CD4-positive, alpha-beta T cell (primary cell): ENCODE measurements around the gene STX10. TPM values are rescaled to one million over a fixed set of nuclear protein-coding genes. Genes with fewer than 3 reads are reported as not detected.

Experiments
- ATAC-seq: fragments of 200-7000 bp; cut with Tn5 transposase; one replicate; pipeline ENCODE4 v1.10.0; 2022; ENCODE audit warnings: mild to moderate bottlenecking; ENCODE audit not compliant: poor library complexity
- CTCF ChIA-PET: fragments of 350-600 bp; sonication (Branson Sonifier 250); formaldehyde crosslinking; loops from one replicate; lab custom pipeline; 2021; ENCODE audit warnings: antibody characterized with exemption, inconsistent platforms; lab: Charles Lee
- POLR2A ChIA-PET: fragments of 350-600 bp; sonication (Branson Sonifier 250); formaldehyde crosslinking; loops from one replicate; lab custom pipeline; 2021; ENCODE audit warnings: antibody characterized with exemption, inconsistent platforms; lab: Charles Lee
- DNase-seq, 14 experiments: peaks; one replicate each; pipeline ENCODE4 v3.0.0-alpha.2; 2013 to 2020; ENCODE audit warnings: mixed read lengths in 2 of 14
- H3K27ac ChIP-seq, 2 donors: one replicate each; pipeline versions ENCODE4 v1.5.1 to v1.7.0; 2013; ENCODE audit warnings: low read length in 2 of 2, low read depth in 1 of 2, mild to moderate bottlenecking in 1 of 2
- H3K27me3 ChIP-seq, 2 experiments: 1 replicate in 1 of 2; 2 replicates in 1 of 2; pipeline versions ENCODE4 v1.6.1 to v1.7.0; 2013; ENCODE audit warnings: low read length in 2 of 2, control low read depth in 1 of 2, mild to moderate bottlenecking in 1 of 2, moderate library complexity in 1 of 2; ENCODE audit not compliant: insufficient read depth in 2 of 2, control insufficient read depth in 1 of 2
- H3K36me3 ChIP-seq: one replicate; pipeline ENCODE4 v1.6.1; 2013; ENCODE audit warnings: low read length, control low read depth; ENCODE audit not compliant: insufficient read depth
- H3K4me1 ChIP-seq: one replicate; pipeline ENCODE4 v1.6.1; 2013; ENCODE audit warnings: low read length, control low read depth; ENCODE audit not compliant: insufficient read depth
- H3K4me3 ChIP-seq: one replicate; pipeline ENCODE4 v1.5.1; 2013; ENCODE audit warnings: mild to moderate bottlenecking, low read length, moderate library complexity
- H3K9me3 ChIP-seq, 2 experiments: 1 replicate in 1 of 2; 2 replicates in 1 of 2; pipeline versions ENCODE4 v1.6.1 to v1.7.0; 2013; ENCODE audit warnings: low read length in 2 of 2, mild to moderate bottlenecking in 2 of 2, control low read depth in 1 of 2, moderate library complexity in 1 of 2; ENCODE audit not compliant: control insufficient read depth in 1 of 2, insufficient read depth in 1 of 2
- H3K27ac Mint-ChIP-seq: one replicate; pipeline ENCODE4 v1.8.0; 2020; ENCODE audit warnings: mixed read lengths
- H3K27me3 Mint-ChIP-seq: one replicate; pipeline ENCODE4 v1.8.0; 2021; ENCODE audit warnings: mixed read lengths
- H3K36me3 Mint-ChIP-seq: one replicate; pipeline ENCODE4 v1.8.0; 2021; ENCODE audit warnings: low read depth, mixed read lengths
- H3K4me1 Mint-ChIP-seq: one replicate; pipeline ENCODE4 v1.8.0; 2021; ENCODE audit warnings: low read depth, mixed read lengths
- H3K4me3 Mint-ChIP-seq: one replicate; pipeline ENCODE4 v1.8.0; 2020; ENCODE audit warnings: mild to moderate bottlenecking, mixed read lengths
- H3K9me3 Mint-ChIP-seq: one replicate; pipeline ENCODE4 v1.8.0; 2020; ENCODE audit warnings: mixed read lengths
- intact Hi-C, 2 experiments: fragments of 100-400 bp; cut with DNase I in 1 of 2; cut with micrococcal nuclease in 1 of 2; formaldehyde crosslinking; loops; one replicate each; pipeline versions ENCODE4 v1.15.1 to v1.9.0; 2023 to 2025; cut with DNase I, micrococcal nuclease
- total RNA-seq, 174 experiments: library from RNA in 2 of 174; stranded (reverse) in 2 of 174; gene quantifications; one replicate each; pipeline ENCODE4 v1.2.3 and lab custom pipeline; 2021 to 2026
- TF ChIP-seq, protein P1 (sequence below): fragments of 200-600 bp; IDR thresholded peaks from one replicate; pipeline ENCODE4 v1.8.0; 2022; ENCODE audit warnings: antibody characterized with exemption, mild to moderate bottlenecking

The STX10 gene
- total RNA-seq, 2 experiments from 2014 or later, result 40.9 to 43.9 TPM

- DNase-seq (peak in 2 of 14 experiments; percentile 18 to 47), ATAC-seq (no peak)
- intact Hi-C loops, result loop anchor here in 1 of 2 experiments (5.0 kb wide), 1 partner anchor 56 kb away; the partner anchor contains the start of genes IER2 and STX10
- Histone ChIP-seq H3K36me3 (peaks cover 7% of the 10 kb centered on the region), H3K4me1 (peaks cover 74% of the 10 kb centered on the region), H3K27ac (peak overlapping the region in 1 of 2 donors; percentile 29), H3K9me3 (no peaks in the 10 kb centered on the region), H3K27me3 (peaks cover 23% of the 10 kb centered on the region in 2 experiments), H3K4me3 (peak overlapping the region; percentile 26)
- H3K27me3 Mint-ChIP-seq, result peaks cover 30% of the 10 kb centered on the region
- H3K9me3 Mint-ChIP-seq, result no peaks in the 10 kb centered on the region
- TF ChIP-seq, protein P1, sequence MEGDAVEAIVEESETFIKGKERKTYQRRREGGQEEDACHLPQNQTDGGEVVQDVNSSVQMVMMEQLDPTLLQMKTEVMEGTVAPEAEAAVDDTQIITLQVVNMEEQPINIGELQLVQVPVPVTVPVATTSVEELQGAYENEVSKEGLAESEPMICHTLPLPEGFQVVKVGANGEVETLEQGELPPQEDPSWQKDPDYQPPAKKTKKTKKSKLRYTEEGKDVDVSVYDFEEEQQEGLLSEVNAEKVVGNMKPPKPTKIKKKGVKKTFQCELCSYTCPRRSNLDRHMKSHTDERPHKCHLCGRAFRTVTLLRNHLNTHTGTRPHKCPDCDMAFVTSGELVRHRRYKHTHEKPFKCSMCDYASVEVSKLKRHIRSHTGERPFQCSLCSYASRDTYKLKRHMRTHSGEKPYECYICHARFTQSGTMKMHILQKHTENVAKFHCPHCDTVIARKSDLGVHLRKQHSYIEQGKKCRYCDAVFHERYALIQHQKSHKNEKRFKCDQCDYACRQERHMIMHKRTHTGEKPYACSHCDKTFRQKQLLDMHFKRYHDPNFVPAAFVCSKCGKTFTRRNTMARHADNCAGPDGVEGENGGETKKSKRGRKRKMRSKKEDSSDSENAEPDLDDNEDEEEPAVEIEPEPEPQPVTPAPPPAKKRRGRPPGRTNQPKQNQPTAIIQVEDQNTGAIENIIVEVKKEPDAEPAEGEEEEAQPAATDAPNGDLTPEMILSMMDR, result no peak
- H3K4me3 Mint-ChIP-seq, result peak overlapping the region; percentile 78
- peaks cover 48% of the 10 kb centered on the region for H3K4me1 Mint-ChIP-seq
- POLR2A ChIA-PET, result interaction anchor here (1.5 to 3.6 kb wide), 3 partner anchors 8 to 910 kb away, joined by 3 to 16 read pairs (median 9); partner anchors contain the start of gene RFX1
- CTCF ChIA-PET, result interaction anchor here (0.7 to 4.4 kb wide), 7 partner anchors 9 to 177 kb away, joined by 3 to 83 read pairs (median 10); partner anchors contain the start of genes IER2 and STX10
- no peaks in the 10 kb centered on the region for H3K36me3 Mint-ChIP-seq
- peak overlapping the region; percentile 66 for H3K27ac Mint-ChIP-seq
Measured at GRCh38 chr19:13095934-13096927, 53.9 kb downstream of the STX10 start.

DNA sequence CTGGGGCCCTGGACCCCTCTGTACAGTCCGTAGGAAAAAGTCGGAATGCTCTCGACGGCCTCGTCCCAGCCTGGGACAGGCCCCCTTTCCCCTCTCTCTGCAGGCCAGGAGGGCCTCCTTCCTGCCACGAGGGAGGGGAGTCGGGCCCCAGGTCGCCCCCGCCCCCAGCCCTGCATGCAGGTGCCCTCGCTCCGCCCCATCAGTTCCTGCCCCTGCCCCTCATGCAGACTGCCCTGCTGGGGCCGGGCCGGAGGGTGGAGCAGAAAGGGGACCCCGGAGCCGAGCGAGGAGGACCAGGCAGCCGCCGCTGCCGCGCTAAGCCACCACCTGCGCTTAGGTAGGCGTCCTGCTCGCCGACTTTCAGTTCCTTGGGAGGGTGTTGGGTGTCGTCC, 54.8 kb downstream of the STX10 start:
- Mint-ChIP-seq H3K27me3 (peaks cover 30% of the 10 kb centered on the region), H3K4me3 (peak overlapping the region; percentile 51), H3K4me1 (peaks cover 43% of the 10 kb centered on the region), H3K36me3 (no peaks in the 10 kb centered on the region), H3K9me3 (no peaks in the 10 kb centered on the region), H3K27ac (no peak overlapping the region)
- peaks cover 23% of the 10 kb centered on the region in 2 experiments for H3K27me3 ChIP-seq
- peak in 4 of 14 experiments; percentile 32 to 57 (median 44) for DNase-seq
- intact Hi-C loops, result loop anchor here in 1 of 2 experiments (5.0 kb wide), 1 partner anchor 57 kb away; the partner anchor contains the start of genes IER2 and STX10
- ATAC-seq, result no peak
- H3K27ac ChIP-seq, result no peak overlapping the region
- H3K9me3 ChIP-seq, result no peaks in the 10 kb centered on the region
- ChIA-PET CTCF (interaction anchor here (0.7 to 4.4 kb wide), 5 partner anchors 9 to 130 kb away, joined by 3 to 83 read pairs (median 27); no protein-coding TSS in a partner anchor), POLR2A (interaction anchor here (0.9 to 3.6 kb wide), 5 partner anchors 9 to 911 kb away, joined by 3 to 16 read pairs (median 9); partner anchors contain the start of gene RFX1)
- H3K4me3 ChIP-seq, result peak overlapping the region; percentile 26
- TF ChIP-seq, protein P1, result no peak
- H3K36me3 ChIP-seq, result peaks cover 5% of the 10 kb centered on the region
- peaks cover 66% of the 10 kb centered on the region for H3K4me1 ChIP-seq

GRCh38 chr19:13094771-13095392, 55.3 kb downstream of the STX10 start:
- TF ChIP-seq, protein P1, result no peak
- Mint-ChIP-seq H3K27ac (no peak overlapping the region), H3K36me3 (no peaks in the 10 kb centered on the region), H3K4me1 (peaks cover 38% of the 10 kb centered on the region), H3K27me3 (peaks cover 30% of the 10 kb centered on the region), H3K4me3 (peak overlapping the region; percentile 38), H3K9me3 (no peaks in the 10 kb centered on the region)
- peak in 3 of 14 experiments; percentile 12 to 49 (median 37) for DNase-seq
- Histone ChIP-seq H3K4me3 (peak overlapping the region; percentile 26), H3K27me3 (peaks cover 23% of the 10 kb centered on the region in 2 experiments), H3K4me1 (peaks cover 61% of the 10 kb centered on the region), H3K36me3 (peaks cover 1% of the 10 kb centered on the region), H3K27ac (no peak overlapping the region), H3K9me3 (no peaks in the 10 kb centered on the region)
- POLR2A ChIA-PET, result interaction anchor here (0.7 to 3.6 kb wide), 7 partner anchors 10 to 911 kb away, joined by 3 to 16 read pairs (median 6); partner anchors contain the start of gene RFX1
- intact Hi-C loops, result loop anchor here (1.0 to 5.0 kb wide), 2 partner anchors 57 to 117 kb away; partner anchors contain the start of genes IER2 (in 1 of the 2) and STX10 (in 1 of the 2)
- no peak for ATAC-seq
- CTCF ChIA-PET, result interaction anchor here (2.2 to 4.4 kb wide), 5 partner anchors 10 to 129 kb away, joined by 10 to 83 read pairs (median 27); no protein-coding TSS in a partner anchor
